8988T (cell line): ENCODE results near the gene IL6R.
"Not testable (repeated sequence)": the region's sequence is repeated elsewhere in the genome, so short reads cannot be mapped to it uniquely, and the experiment has no call there.

Experiments
- DNase-seq: peaks from one replicate; pipeline ENCODE4 v3.0.0; 2011

The IL6R gene

GRCh38 chr1:154404984-154405746, at the start of gene IL6R:
Gene IL6R, plus strand, starts transcription at chr1:154405343. Its CDS starts 287 bp downstream, at chr1:154405630.
- peak; percentile 43 for DNase-seq

- no peak for DNase-seq
These were observed 46.6 kb upstream of the IL6R start for GRCh38 chr1:154358519-154358918.

- no peak for DNase-seq
These were observed 44.9 kb upstream of the IL6R start for GRCh38 chr1:154360288-154360687.

GRCh38 chr1:154360881-154361280, 44.3 kb upstream of the IL6R start:
- DNase-seq: not testable (repeated sequence)

GRCh38 chr1:154361357-154361756, 43.8 kb upstream of the IL6R start:
- no peak for DNase-seq

GRCh38 chr1:154371436-154371835, 33.7 kb upstream of the IL6R start:
- no peak for DNase-seq

- not testable (repeated sequence) for DNase-seq
These were observed 31.3 kb upstream of the IL6R start for GRCh38 chr1:154373777-154374357.

- no peak for DNase-seq
These were observed 25.8 kb upstream of the IL6R start for GRCh38 chr1:154379301-154379700.

GRCh38 chr1:154384650-154385489, 20.3 kb upstream of the IL6R start:
- no peak for DNase-seq

GRCh38 chr1:154386643-154387352, 18.3 kb upstream of the IL6R start:
- DNase-seq: no peak

- no peak for DNase-seq
These were observed 13.9 kb upstream of the IL6R start for GRCh38 chr1:154391086-154391770.

GRCh38 chr1:154398141-154398540, 7.0 kb upstream of the IL6R start:
- DNase-seq: no peak

- DNase-seq: no peak
These were observed 6.5 kb upstream of the IL6R start for GRCh38 chr1:154398678-154399077.

GRCh38 chr1:154400381-154400801, 4.8 kb upstream of the IL6R start:
- no peak for DNase-seq

GRCh38 chr1:154402409-154402921, 2.7 kb upstream of the IL6R start:
- no peak for DNase-seq

- no peak for DNase-seq
These were observed 1.7 kb upstream of the IL6R start for GRCh38 chr1:154403261-154403943.

GRCh38 chr1:154403983-154404382, 1.2 kb upstream of the IL6R start:
- no peak for DNase-seq

GRCh38 chr1:154404511-154404931, 622 bp upstream of the IL6R start:
- DNase-seq: no peak

GRCh38 chr1:154405747-154406571, 816 bp downstream of the IL6R start:
- DNase-seq: peak; percentile 41

- DNase-seq: no peak
These were observed 1.4 kb downstream of the IL6R start for GRCh38 chr1:154406572-154406879.

GRCh38 chr1:154406886-154407197, 1.7 kb downstream of the IL6R start:
- DNase-seq: no peak
